Vagina (tissue), 2 donors: ENCODE measurements around the gene BAZ2B. TPM values are rescaled to one million over a fixed set of nuclear protein-coding genes. Genes with fewer than 3 reads are reported as not detected.

ENCODE experiments used
- DNase-seq, 2 donors: peaks; one replicate each; pipeline ENCODE4 v3.0.0-alpha.2; 2017; ENCODE audit errors: extremely low spot score in 2 of 2
- H3K27ac ChIP-seq: fragments of 200-600 bp; sonication (generic); one replicate; pipeline ENCODE4 v1.5.1; 2019
- H3K27me3 ChIP-seq: fragments of 200-600 bp; sonication (generic); one replicate; pipeline ENCODE4 v1.5.1; 2019
- H3K36me3 ChIP-seq, 2 donors: fragments of 200-600 bp; sonication (generic); one replicate each; pipeline ENCODE4 v1.5.1; 2017 to 2019
- H3K4me1 ChIP-seq: fragments of 200-600 bp; sonication (generic); one replicate; pipeline ENCODE4 v1.5.1; 2019
- H3K4me3 ChIP-seq, 2 donors: fragments of 200-600 bp; sonication (generic); 1 replicate in 1 of 2; 2 replicates in 1 of 2; pipeline ENCODE4 v1.5.1; 2016 to 2019
- H3K9me3 ChIP-seq: fragments of 200-600 bp; sonication (generic); one replicate; pipeline ENCODE4 v1.5.1; 2019
- POLR2A ChIP-seq, 2 donors: fragments of 450-650 bp; IDR thresholded peaks; one replicate each; pipeline ENCODE4 v1.6.1; 2017; ENCODE audit warnings: antibody characterized with exemption in 2 of 2, mild to moderate bottlenecking in 2 of 2, moderate library complexity in 2 of 2
- POLR2AphosphoS5 ChIP-seq, 2 donors: sonication (generic); formaldehyde crosslinking; IDR thresholded peaks; one replicate each; pipeline ENCODE4 v1.9.0; 2017; ENCODE audit warnings: antibody characterized with exemption in 2 of 2, mild to moderate bottlenecking in 2 of 2, low read depth in 1 of 2; ENCODE audit not compliant: insufficient read depth in 1 of 2
- intact Hi-C: fragments of 100-400 bp; cut with DNase I; formaldehyde crosslinking; loops from one replicate; pipeline ENCODE4 v1.15.1; 2023
- total RNA-seq: library from RNA; depleted of rRNA; stranded (reverse); fragments of >200 nt; gene quantifications from one replicate; pipeline ENCODE4 v1.2.3, GENCODE V29; 2016
- TF ChIP-seq, protein P1 (sequence below), 3 experiments: fragments of 450-650 bp in 2 of 3; fragments of 200-600 bp in 1 of 3; sonication (generic) in 1 of 3; IDR thresholded peaks; one replicate each; pipeline ENCODE4 v1.5.1; 2017 to 2019; ENCODE audit warnings: antibody characterized with exemption in 3 of 3, mild to moderate bottlenecking in 2 of 3, moderate library complexity in 2 of 3

Gene BAZ2B
- total RNA-seq, 1 donor from 2014 or later = 90.6 TPM

DNA sequence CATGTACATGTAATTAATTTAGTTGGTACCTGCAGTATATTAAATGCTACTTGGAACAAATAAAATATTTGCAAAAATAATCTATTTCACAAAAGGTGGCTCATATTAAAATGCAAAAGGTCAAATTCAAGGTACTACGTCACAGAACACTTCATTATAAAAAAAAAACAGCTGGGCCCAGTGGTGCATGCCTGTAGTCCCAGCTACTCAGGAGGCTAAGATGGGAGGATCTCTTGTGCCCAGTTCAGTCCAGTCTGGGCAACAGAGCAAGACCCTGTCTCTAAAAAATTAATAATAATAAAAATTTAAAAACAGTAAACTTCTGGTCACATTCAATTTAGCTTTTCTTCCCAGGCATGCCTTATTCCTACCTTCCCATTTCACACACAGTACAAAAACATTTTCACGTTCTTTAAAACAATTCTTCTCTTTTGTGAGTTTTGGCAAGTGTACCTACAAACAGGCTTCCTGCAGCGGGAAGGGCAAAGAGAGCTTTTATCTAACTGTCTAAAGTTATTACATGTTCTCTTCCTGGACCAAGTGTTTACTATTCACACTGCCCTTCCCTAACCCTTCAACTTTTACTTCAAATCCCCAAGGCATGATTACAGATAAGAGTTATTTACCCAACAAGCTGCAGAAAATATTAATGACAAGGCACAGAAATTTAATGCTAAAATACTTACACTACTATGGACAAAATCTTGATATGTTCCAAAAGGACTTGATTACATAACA lies 10.7 kb downstream of the BAZ2B start:
- DNase-seq = no peak
- no peaks in the 10 kb centered on the region for H3K27me3 ChIP-seq
- TF ChIP-seq, protein P1, sequence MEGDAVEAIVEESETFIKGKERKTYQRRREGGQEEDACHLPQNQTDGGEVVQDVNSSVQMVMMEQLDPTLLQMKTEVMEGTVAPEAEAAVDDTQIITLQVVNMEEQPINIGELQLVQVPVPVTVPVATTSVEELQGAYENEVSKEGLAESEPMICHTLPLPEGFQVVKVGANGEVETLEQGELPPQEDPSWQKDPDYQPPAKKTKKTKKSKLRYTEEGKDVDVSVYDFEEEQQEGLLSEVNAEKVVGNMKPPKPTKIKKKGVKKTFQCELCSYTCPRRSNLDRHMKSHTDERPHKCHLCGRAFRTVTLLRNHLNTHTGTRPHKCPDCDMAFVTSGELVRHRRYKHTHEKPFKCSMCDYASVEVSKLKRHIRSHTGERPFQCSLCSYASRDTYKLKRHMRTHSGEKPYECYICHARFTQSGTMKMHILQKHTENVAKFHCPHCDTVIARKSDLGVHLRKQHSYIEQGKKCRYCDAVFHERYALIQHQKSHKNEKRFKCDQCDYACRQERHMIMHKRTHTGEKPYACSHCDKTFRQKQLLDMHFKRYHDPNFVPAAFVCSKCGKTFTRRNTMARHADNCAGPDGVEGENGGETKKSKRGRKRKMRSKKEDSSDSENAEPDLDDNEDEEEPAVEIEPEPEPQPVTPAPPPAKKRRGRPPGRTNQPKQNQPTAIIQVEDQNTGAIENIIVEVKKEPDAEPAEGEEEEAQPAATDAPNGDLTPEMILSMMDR (IDR thresholded peaks at IDR 0.05) = no peak
- peak in 1 of 2 donors; percentile 68 for TF ChIP-seq POLR2AphosphoS5 (IDR thresholded peaks at IDR 0.05; ENCODE audit: insufficient read depth in 1 of 2, low read depth in 1 of 2)
- peaks cover 59% of the 10 kb centered on the region for H3K4me1 ChIP-seq
- peak overlapping the region; percentile 18 for H3K27ac ChIP-seq
- no peaks in the 10 kb centered on the region for H3K9me3 ChIP-seq
- no peaks in the 10 kb centered on the region for H3K36me3 ChIP-seq
- intact Hi-C loops = no loop called here
- no peak overlapping the region for H3K4me3 ChIP-seq

DNA sequence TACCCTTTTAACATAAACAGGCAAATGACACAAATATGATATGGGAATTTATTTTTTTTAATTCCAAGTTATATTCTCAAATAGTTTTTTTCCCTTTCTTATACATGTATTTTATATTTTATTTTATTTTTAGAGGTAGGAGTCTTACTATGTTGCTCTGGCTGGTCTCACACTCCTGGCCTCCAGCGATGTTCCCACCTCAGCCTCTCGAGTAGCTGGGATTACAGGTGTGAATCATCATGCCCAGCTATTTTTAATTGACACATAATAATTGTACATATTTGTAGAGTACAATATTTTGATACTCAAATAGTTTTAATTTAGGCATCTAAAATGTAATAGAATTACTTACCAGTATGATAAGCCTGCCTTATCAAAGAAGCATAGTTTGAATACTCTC lies 12.2 kb downstream of the BAZ2B start:
- DNase-seq = no peak
- Histone ChIP-seq H3K27ac (no peak overlapping the region), H3K9me3 (no peaks in the 10 kb centered on the region), H3K36me3 (no peaks in the 10 kb centered on the region), H3K27me3 (no peaks in the 10 kb centered on the region), H3K4me1 (peaks cover 47% of the 10 kb centered on the region), H3K4me3 (no peak overlapping the region)
- intact Hi-C loops = no loop called here
- TF ChIP-seq, protein P1 (IDR thresholded peaks at IDR 0.05) = no peak
- TF ChIP-seq POLR2AphosphoS5 (IDR thresholded peaks at IDR 0.05; ENCODE audit: insufficient read depth in 1 of 2, low read depth in 1 of 2) (no peak), POLR2A (IDR thresholded peaks at IDR 0.05) (no peak)

DNA sequence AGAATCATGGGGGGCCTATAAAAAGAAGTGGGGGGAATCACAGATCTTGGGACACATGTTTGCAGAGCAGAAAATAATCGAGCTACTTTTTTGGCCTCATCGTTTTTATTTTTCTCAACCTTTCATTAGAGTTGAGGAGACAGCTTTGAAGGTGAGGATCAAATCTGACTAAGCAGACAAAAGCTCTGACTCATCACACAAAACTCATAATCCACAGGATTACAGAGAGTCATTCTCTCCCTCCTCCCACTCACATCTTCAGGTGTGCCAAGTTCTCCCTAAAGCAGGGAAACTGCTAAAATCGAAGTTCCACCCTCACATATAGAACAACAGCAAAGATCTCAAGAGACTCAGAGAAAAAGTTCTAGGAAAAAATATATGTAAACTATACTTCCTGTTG lies 15.6 kb downstream of the BAZ2B start:
- H3K36me3 ChIP-seq = no peaks in the 10 kb centered on the region
- no peak overlapping the region for H3K4me3 ChIP-seq
- intact Hi-C loops = no loop called here
- peaks cover 20% of the 10 kb centered on the region for H3K4me1 ChIP-seq
- TF ChIP-seq, protein P1 (IDR thresholded peaks at IDR 0.05) = no peak
- no peak for TF ChIP-seq POLR2A (IDR thresholded peaks at IDR 0.05)
- TF ChIP-seq POLR2AphosphoS5 (IDR thresholded peaks at IDR 0.05; ENCODE audit: insufficient read depth in 1 of 2, low read depth in 1 of 2) = peak in 1 of 2 donors; percentile 27
- no peaks in the 10 kb centered on the region for H3K27me3 ChIP-seq
- no peak overlapping the region for H3K27ac ChIP-seq
- DNase-seq = no peak
- H3K9me3 ChIP-seq = no peaks in the 10 kb centered on the region

DNA sequence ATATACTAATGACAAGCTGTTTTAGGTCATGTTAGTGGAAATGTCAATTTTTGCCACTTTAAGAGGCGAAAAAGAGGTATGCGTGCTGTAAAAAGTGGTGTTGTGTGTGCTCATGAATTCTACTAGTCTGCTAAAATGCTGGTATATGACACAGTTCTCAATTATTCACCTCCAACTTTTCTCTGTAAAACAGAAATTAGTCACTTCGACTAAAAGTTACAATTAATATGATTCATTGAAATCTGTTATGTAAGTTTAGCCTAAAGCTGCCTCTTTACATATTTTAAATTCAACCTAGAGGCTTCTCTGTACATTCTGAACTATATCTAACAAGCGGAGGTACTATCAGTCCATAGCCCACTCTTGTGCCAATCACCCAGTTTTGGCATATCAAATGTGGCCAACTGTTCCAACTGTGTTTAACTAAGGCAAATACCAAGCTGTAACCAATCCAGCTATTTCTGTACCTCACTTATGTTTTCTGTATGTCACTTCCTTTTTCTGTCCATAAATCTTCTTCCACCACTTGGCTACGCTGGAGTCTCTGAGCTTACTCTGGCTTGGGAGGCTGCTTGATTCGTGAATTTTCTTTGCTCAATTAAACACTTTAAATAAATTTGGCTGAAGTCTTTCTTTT lies 20.8 kb downstream of the BAZ2B start:
- no peak for TF ChIP-seq POLR2A (IDR thresholded peaks at IDR 0.05)
- TF ChIP-seq, protein P1 (IDR thresholded peaks at IDR 0.05) = no peak
- TF ChIP-seq POLR2AphosphoS5 (IDR thresholded peaks at IDR 0.05; ENCODE audit: insufficient read depth in 1 of 2, low read depth in 1 of 2) = no peak
- DNase-seq = no peak
- Histone ChIP-seq H3K4me3 (no peak overlapping the region), H3K36me3 (no peaks in the 10 kb centered on the region), H3K9me3 (no peaks in the 10 kb centered on the region), H3K27me3 (no peaks in the 10 kb centered on the region), H3K4me1 (peaks cover 9% of the 10 kb centered on the region), H3K27ac (no peak overlapping the region)
- intact Hi-C loops = no loop called here

- intact Hi-C loops = no loop called here
- no peaks in the 10 kb centered on the region for H3K9me3 ChIP-seq
- no peaks in the 10 kb centered on the region for H3K36me3 ChIP-seq
- no peaks in the 10 kb centered on the region for H3K27me3 ChIP-seq
- H3K27ac ChIP-seq = no peak overlapping the region
- peaks cover 7% of the 10 kb centered on the region for H3K4me1 ChIP-seq
- no peak for TF ChIP-seq POLR2AphosphoS5 (IDR thresholded peaks at IDR 0.05; ENCODE audit: insufficient read depth in 1 of 2, low read depth in 1 of 2)
- DNase-seq = no peak
- H3K4me3 ChIP-seq = no peak overlapping the region
Observed at GRCh38 chr2:159592441-159592840, 23.9 kb downstream of the BAZ2B start.
